Subcutaneous abdominal adipose tissue (tissue), 5 donors: ENCODE results near the gene CCDC70.

Experiments
- H3K27ac ChIP-seq: one replicate; pipeline ENCODE4 v1.7.0; 2013; ENCODE audit warnings: low read depth, mild to moderate bottlenecking, inconsistent platforms, low read length, moderate library complexity
- H3K27me3 ChIP-seq, 5 donors: one replicate each; pipeline ENCODE4 v1.7.0; 2013; ENCODE audit warnings: low read length in 5 of 5, inconsistent platforms in 1 of 5; ENCODE audit not compliant: control insufficient read depth in 5 of 5, insufficient read depth in 4 of 5
- H3K36me3 ChIP-seq, 5 donors: one replicate each; pipeline ENCODE4 v1.7.0; 2013; ENCODE audit warnings: low read length in 5 of 5; ENCODE audit not compliant: control insufficient read depth in 5 of 5, insufficient read depth in 5 of 5
- H3K4me1 ChIP-seq, 5 donors: one replicate each; pipeline ENCODE4 v1.7.0; 2013; ENCODE audit warnings: low read length in 5 of 5, mild to moderate bottlenecking in 3 of 5, moderate library complexity in 1 of 5; ENCODE audit not compliant: control insufficient read depth in 5 of 5, insufficient read depth in 5 of 5
- H3K4me3 ChIP-seq, 5 donors: one replicate each; pipeline ENCODE4 v1.7.0; 2013; ENCODE audit warnings: low read length in 5 of 5, low read depth in 1 of 5
- H3K9ac ChIP-seq, 5 donors: one replicate each; pipeline ENCODE4 v1.7.0; 2013; ENCODE audit warnings: low read length in 5 of 5, mild to moderate bottlenecking in 4 of 5, moderate library complexity in 3 of 5
- H3K9me3 ChIP-seq, 5 donors: one replicate each; pipeline ENCODE4 v1.7.0; 2013; ENCODE audit warnings: low read length in 5 of 5; ENCODE audit not compliant: control insufficient read depth in 5 of 5
- donor health status: healthy.
- donor health status: healthy.
- donor health status: healthy.
- donor health status: healthy.
- donor health status: healthy.

The CCDC70 gene

DNA sequence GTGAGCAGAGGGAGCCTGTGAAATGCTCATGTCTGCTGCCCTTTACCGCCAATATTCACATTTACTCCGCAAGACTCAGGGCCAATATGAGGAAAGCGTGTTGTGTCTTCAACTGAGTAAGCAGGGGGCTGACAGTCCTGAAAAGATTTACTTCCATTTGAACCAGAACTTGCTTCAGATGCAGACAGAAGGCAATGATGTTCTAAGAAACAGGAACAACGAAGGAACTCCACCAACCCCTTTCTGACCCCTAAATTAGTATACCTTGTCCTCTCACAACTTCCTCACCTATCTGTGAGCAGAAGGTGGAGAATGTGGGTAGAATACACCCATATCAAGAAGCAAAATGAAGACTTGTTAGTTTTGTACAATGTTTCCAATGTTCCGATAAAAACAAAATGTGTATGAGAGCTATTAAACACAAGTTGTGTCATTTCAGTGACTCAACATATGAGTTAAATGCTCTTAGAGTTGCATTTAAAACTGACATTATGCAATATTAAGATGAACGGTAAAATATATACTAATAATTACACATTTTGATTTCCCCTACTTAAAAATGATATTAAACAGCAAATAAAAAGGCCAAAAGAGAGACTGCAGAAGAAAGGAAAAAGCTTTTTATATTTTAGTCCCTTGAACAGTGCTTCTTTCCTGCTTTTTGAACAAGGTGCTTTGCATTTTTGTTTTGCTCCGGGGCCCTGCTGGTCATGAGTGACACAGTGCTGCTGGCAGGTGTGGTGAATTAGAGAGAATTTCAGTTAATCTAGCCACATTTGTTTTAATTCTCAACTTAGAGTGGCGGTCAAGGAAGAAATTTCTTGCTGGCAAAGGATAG is 32.8 kb upstream of the CCDC70 start:
- Histone ChIP-seq H3K27ac (no peak overlapping the region), H3K4me1 (peaks cover 0 to 11% (median 4%) of the 10 kb centered on the region in 5 donors), H3K36me3 (no peaks in the 10 kb centered on the region), H3K27me3 (no peaks in the 10 kb centered on the region), H3K9me3 (no peaks in the 10 kb centered on the region), H3K4me3 (no peak overlapping the region), H3K9ac (no peak overlapping the region)

DNA sequence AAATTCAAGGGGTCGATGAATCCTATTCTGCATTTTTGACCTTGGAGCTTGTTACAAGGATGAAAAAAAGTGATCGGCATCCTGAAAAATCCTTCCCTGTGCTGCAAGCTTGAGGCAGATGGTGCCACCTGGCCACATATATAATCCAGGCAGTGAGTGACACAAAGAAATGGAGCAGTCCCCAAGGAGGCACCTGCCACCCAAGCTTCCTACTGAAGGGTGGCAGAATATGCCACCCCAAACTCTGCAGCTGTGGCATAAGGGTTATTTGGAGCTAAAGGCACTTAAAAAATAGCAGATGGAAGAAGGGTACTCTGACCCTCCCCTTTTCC is 32.2 kb upstream of the CCDC70 start:
- no peak overlapping the region for H3K4me3 ChIP-seq
- no peaks in the 10 kb centered on the region for H3K27me3 ChIP-seq
- no peaks in the 10 kb centered on the region for H3K9me3 ChIP-seq
- no peak overlapping the region for H3K9ac ChIP-seq
- H3K36me3 ChIP-seq = no peaks in the 10 kb centered on the region
- peaks cover 0 to 11% (median 4%) of the 10 kb centered on the region in 5 donors for H3K4me1 ChIP-seq
- no peak overlapping the region for H3K27ac ChIP-seq

DNA sequence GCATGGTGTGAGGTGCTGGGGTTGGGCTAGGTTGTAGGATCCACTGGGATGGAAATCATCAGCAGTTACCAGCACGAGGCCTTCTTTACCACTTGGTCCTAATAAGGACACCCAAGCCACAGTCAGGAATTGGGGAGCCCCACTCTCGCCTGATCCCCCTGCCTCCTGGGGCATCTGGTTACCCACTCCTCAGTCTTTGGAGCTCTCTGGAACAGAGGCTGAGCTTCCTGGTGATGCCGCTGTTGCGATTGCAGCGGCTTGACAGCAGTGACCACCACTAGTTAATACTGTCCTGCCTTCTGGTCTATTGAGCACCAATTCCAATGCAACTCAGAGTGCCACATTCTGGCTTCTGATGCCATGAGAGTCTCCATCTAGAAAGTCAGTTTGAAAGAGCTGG is 30.2 kb upstream of the CCDC70 start:
- no peak overlapping the region for H3K4me3 ChIP-seq
- no peaks in the 10 kb centered on the region for H3K9me3 ChIP-seq
- H3K4me1 ChIP-seq = peaks cover 0 to 7% (median 3%) of the 10 kb centered on the region in 5 donors
- no peaks in the 10 kb centered on the region for H3K27me3 ChIP-seq
- no peak overlapping the region for H3K27ac ChIP-seq
- H3K36me3 ChIP-seq = no peaks in the 10 kb centered on the region
- no peak overlapping the region for H3K9ac ChIP-seq

DNA sequence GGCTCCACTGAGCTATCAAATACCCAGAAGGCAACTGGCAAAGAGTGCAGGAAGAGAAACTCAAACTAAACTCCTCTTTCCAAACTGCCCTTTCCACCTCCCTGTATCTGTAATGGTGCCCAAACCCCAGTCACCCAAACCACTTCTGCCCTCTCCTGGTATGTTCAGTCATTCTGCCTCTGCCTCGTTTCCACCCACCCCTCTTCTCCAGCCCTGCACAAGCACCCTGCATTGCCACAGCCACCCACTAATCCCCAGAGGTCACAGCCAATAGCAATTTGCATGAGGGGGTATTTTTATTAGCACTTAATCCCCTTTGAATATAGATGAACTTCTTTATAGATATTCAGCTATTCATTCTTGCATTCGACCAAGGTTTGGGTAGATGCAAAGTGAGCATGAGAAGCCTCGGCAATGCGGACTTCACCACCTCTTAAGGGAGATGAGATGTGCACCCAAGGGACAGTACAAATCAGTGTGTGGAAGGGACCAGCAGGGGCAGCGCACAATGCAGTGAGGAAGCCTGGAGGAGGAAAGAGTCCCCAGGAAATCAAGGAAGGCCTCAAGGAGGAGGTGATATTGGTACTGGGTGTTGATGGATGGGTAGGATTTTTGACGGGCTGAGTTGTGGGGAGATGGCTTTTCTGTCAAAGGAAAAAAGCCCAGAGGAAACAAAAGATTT is 29.2 kb upstream of the CCDC70 start:
- H3K9ac ChIP-seq = no peak overlapping the region
- H3K27me3 ChIP-seq = no peaks in the 10 kb centered on the region
- no peak overlapping the region for H3K4me3 ChIP-seq
- H3K27ac ChIP-seq = no peak overlapping the region
- no peaks in the 10 kb centered on the region for H3K36me3 ChIP-seq
- peaks cover 0 to 7% (median 0%) of the 10 kb centered on the region in 5 donors for H3K4me1 ChIP-seq
- no peaks in the 10 kb centered on the region for H3K9me3 ChIP-seq

DNA sequence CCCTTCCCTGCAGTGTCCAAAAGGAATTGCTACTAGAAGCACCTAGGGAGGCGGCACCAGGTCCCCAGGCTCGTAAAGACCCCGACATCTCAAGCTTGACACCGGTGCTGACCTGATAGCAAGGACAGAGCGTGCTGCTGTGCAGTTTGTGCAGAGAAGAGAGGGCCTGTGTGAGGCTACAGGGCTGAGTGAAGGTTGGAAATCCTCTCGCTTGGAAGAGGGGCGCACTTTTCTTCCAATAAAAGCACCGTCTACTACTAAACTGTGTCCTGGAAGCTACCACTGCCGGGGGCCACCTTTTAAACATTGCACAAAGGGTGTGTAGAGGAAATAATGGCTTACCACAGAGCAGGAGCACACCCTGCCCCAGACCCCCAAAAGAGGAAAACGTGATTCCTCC is 27.8 kb upstream of the CCDC70 start:
- Histone ChIP-seq H3K4me3 (no peak overlapping the region), H3K9ac (no peak overlapping the region), H3K27me3 (no peaks in the 10 kb centered on the region), H3K27ac (no peak overlapping the region), H3K9me3 (no peaks in the 10 kb centered on the region), H3K36me3 (no peaks in the 10 kb centered on the region), H3K4me1 (peaks cover 0 to 7% (median 0%) of the 10 kb centered on the region in 5 donors)

DNA sequence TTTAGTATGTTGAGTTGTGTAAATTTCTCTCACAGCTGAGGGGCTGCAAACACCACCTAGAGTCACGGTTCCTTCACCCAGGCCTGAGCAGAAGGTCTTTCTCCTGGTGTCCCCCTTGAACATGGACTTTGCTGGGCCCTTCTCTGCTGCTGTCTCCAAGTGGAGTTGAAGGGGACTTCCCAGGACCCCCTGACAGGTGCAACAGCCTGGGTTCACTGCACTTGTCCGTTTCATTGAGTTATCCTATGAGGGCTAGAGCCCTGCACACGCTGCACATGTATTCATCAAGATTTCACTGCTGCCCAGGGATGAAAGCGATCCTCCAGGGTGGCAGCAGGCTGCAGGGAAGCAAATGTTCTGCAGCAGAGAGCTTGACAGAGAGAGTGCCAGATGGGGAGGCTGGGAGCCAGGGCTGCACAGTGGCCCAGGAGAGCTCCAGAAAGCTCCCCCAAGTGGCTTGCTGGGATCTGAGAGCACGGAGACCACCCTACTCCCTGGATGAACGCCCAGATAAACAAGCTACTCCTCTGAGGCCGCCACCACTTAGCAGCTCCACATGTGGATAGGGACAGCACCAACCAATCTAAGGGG is 27.1 kb upstream of the CCDC70 start:
- Histone ChIP-seq H3K27ac (no peak overlapping the region), H3K9ac (no peak overlapping the region), H3K36me3 (no peaks in the 10 kb centered on the region), H3K4me1 (peaks cover 0 to 7% (median 0%) of the 10 kb centered on the region in 5 donors), H3K4me3 (no peak overlapping the region), H3K27me3 (no peaks in the 10 kb centered on the region), H3K9me3 (no peaks in the 10 kb centered on the region)

DNA sequence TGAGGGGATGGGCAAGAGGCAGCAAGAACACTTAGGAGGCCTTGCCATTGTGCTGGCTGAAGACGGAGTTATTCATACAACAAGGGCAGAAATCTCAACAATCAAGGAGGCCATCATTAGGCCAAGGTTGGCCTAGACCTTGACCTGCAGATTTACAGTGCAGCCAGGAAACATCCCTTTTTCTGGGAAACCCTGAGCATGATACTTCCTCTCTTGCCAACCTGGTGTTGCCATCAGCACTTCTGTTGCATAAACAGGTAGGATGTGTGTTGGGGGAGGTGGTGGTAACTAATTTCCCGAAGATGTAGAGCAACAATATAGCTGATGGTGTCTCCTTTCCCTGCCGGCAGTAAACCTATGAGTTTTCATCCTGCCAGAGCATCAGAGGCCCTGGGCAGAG is 24.8 kb upstream of the CCDC70 start:
- H3K4me3 ChIP-seq = no peak overlapping the region
- no peak overlapping the region for H3K9ac ChIP-seq
- H3K27me3 ChIP-seq = peaks cover 0 to 4% (median 0%) of the 10 kb centered on the region in 5 donors
- H3K4me1 ChIP-seq = peaks cover 0 to 6% (median 0%) of the 10 kb centered on the region in 5 donors
- no peaks in the 10 kb centered on the region for H3K9me3 ChIP-seq
- no peak overlapping the region for H3K27ac ChIP-seq
- no peaks in the 10 kb centered on the region for H3K36me3 ChIP-seq

DNA sequence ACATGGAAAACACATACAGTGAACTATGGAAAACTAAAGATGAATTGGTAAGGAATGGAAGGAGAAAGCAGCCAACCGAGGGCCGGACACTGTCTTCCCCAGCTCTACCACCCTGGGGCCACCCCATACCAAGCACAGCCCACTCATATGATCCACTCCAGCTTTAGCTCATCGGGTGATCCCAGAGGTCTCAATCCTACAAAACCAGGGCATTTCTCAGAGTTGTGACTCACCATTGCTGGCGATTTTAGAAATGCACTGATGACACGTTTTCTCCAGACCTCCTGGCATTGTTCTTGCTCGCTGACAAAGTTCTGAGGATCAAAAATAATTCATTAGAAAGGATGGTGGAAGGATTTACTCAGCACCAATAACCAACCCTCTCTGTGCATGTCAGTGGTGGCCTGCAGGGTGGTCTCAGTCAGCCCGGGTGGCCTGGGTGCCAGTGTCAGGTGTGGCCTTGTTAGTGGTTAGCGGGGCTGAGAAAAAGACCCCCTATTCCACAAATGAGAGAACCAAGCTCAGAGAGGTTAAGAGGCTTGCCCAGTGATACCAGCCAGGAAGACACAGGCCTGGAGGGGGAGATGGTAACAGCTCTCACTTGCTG is 23.4 kb upstream of the CCDC70 start:
- Histone ChIP-seq H3K27ac (no peak overlapping the region), H3K36me3 (no peaks in the 10 kb centered on the region), H3K4me1 (no peaks in the 10 kb centered on the region), H3K4me3 (no peak overlapping the region), H3K9me3 (no peaks in the 10 kb centered on the region), H3K27me3 (peaks cover 0 to 4% (median 0%) of the 10 kb centered on the region in 5 donors), H3K9ac (no peak overlapping the region)

DNA sequence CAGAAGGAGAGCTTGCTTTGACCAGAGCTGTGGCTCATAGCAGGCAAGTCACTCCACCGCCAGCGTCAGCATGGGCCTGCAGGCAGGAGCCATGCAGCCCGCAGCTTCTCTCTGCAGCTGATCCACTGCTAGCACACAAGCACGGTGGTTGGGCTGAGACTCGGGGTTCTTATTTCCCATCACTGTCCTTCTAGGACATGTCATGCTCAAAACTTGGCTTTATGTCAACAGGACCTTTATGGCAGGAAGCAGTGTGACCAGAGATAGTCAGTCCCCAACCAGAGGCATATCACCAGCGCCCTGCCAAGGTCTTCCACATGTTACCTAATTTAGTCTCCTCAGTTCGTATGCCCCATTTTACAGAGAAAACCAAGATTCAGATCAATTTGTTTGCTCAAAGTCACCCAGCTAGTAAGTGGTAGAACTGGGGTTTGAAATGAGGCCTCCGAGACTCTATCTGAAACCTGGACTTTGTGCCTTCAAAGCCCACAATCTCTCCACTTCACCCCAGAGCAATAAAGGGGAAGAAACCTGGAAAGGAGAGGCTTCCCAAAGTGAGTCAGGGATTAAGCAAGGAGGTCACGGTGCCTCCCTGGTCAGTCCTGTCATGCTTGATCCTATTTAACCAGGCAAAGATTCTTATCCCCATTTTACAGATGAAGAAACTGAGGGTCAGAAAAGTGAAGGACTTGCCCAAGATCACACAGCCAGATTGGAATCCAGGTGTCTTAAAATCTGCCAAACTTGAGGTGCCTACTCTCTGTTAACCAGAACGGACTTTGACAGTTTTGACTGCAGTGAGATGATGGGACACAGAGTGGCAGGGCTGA is 21.8 kb upstream of the CCDC70 start:
- Histone ChIP-seq H3K27ac (no peak overlapping the region), H3K27me3 (peaks cover 0 to 8% (median 0%) of the 10 kb centered on the region in 5 donors), H3K36me3 (no peaks in the 10 kb centered on the region), H3K4me3 (no peak overlapping the region), H3K9ac (no peak overlapping the region), H3K4me1 (peaks cover 0 to 2% (median 2%) of the 10 kb centered on the region in 5 donors), H3K9me3 (no peaks in the 10 kb centered on the region)
